Neural progenitor cell (in vitro differentiated cells): ENCODE measurements around the gene RAB40B. TPM values are rescaled to one million over a fixed set of nuclear protein-coding genes. Genes with fewer than 3 reads are reported as not detected.

Source experiments
- DNase-seq: peaks from one replicate; pipeline ENCODE4 v3.0.0-alpha.2; 2016; ENCODE audit warnings: low spot score
- H2AFZ ChIP-seq: fragments of 200-600 bp; sonication (generic); replicated peaks from 2 replicates; pipeline ENCODE4 v1.6.1; 2016; ENCODE audit warnings: antibody characterized with exemption
- H3F3A ChIP-seq: fragments of 200-600 bp; sonication (generic); 2 replicates; pipeline ENCODE4 v1.6.1; 2016; ENCODE audit warnings: antibody characterized with exemption, low read depth
- H3K27ac ChIP-seq: fragments of 200-600 bp; sonication (generic); 2 replicates; pipeline ENCODE4 v1.5.1; 2016; ENCODE audit warnings: mild to moderate bottlenecking
- H3K27me3 ChIP-seq: fragments of 200-600 bp; sonication (generic); 2 replicates; pipeline ENCODE4 v1.6.1; 2016; ENCODE audit warnings: mild to moderate bottlenecking, moderate library complexity
- H3K36me3 ChIP-seq: fragments of 200-600 bp; sonication (generic); 2 replicates; pipeline ENCODE4 v1.5.1; 2016
- H3K4me1 ChIP-seq: fragments of 200-600 bp; sonication (generic); 2 replicates; pipeline ENCODE4 v1.6.1; 2016; ENCODE audit warnings: mixed run types
- H3K4me2 ChIP-seq: fragments of 200-600 bp; sonication (generic); 2 replicates; pipeline ENCODE4 v1.6.1; 2016
- H3K4me3 ChIP-seq: fragments of 200-600 bp; sonication (generic); 2 replicates; pipeline ENCODE4 v1.5.1; 2016
- H3K79me2 ChIP-seq: fragments of 200-600 bp; sonication (generic); 2 replicates; pipeline ENCODE4 v1.6.1; 2016; ENCODE audit warnings: low read depth
- H3K9ac ChIP-seq: fragments of 200-600 bp; sonication (generic); 2 replicates; pipeline ENCODE4 v1.6.1; 2016
- H3K9me3 ChIP-seq: fragments of 200-600 bp; sonication (generic); 2 replicates; pipeline ENCODE4 v1.5.1; 2016; ENCODE audit warnings: low read depth
- H4K20me1 ChIP-seq: fragments of 200-600 bp; sonication (generic); 2 replicates; pipeline ENCODE4 v1.6.1; 2016; ENCODE audit warnings: low read depth
- H3K27ac Mint-ChIP-seq: 3 replicates; pipeline ENCODE4 v1.8.0; 2021; ENCODE audit warnings: mixed read lengths
- H3K27me3 Mint-ChIP-seq: 2 replicates; pipeline ENCODE4 v1.8.0; 2022; ENCODE audit warnings: low read depth, mild to moderate bottlenecking, inconsistent platforms, moderate library complexity, mixed read lengths; ENCODE audit not compliant: insufficient read depth
- H3K36me3 Mint-ChIP-seq: 3 replicates; pipeline ENCODE4 v1.8.0; 2021; ENCODE audit warnings: mixed read lengths
- H3K4me1 Mint-ChIP-seq: 3 replicates; pipeline ENCODE4 v1.8.0; 2021; ENCODE audit warnings: mixed read lengths
- H3K4me3 Mint-ChIP-seq: 3 replicates; pipeline ENCODE4 v1.8.0; 2021; ENCODE audit warnings: mild to moderate bottlenecking, moderate library complexity, mixed read lengths
- H3K9me3 Mint-ChIP-seq: 3 replicates; pipeline ENCODE4 v1.8.0; 2020; ENCODE audit warnings: mixed read lengths
- CTCF ChIP-seq: fragments of 200-600 bp; sonication (generic); IDR thresholded peaks from 2 replicates; pipeline ENCODE4 v1.5.1; 2017; ENCODE audit warnings: antibody characterized with exemption, mild to moderate bottlenecking
- EZH2 ChIP-seq: fragments of 200-600 bp; sonication (generic); IDR thresholded peaks from 2 replicates; pipeline ENCODE4 v1.6.1; 2017; ENCODE audit warnings: antibody characterized with exemption, mild to moderate bottlenecking, moderate library complexity
- EZH2phosphoT487 ChIP-seq: fragments of 200-600 bp; sonication (generic); IDR thresholded peaks from 2 replicates; pipeline ENCODE4 v1.6.1; 2017; ENCODE audit warnings: antibody characterized with exemption
- microRNA-seq: library from miRNA; unstranded; fragments of <30 nt; microRNA quantifications from one replicate; pipeline ENCODE4, GENCODE V29; 2016
- small RNA-seq: library from RNA; depleted of rRNA; stranded (forward); fragments of <200 nt; gene quantifications from one replicate; pipeline ENCODE3, GENCODE V24; 2015
- total RNA-seq: library from RNA; depleted of rRNA; stranded (reverse); fragments of >200 nt; gene quantifications from 2 replicates; pipeline ENCODE4 v1.2.3, GENCODE V29; 2015; ENCODE audit warnings: low replicate concordance

Gene RAB40B
- total RNA-seq, 1 donor from 2014 or later, result 5.6 TPM

GRCh38 chr17:82608816-82609215, 89.7 kb downstream of the RAB40B start:
- H3K27ac Mint-ChIP-seq, result no peak overlapping the region

GRCh38 chr17:82605939-82606600, 92.4 kb downstream of the RAB40B start:
- Histone ChIP-seq H3K4me3 (no peak overlapping the region), H3K4me2 (no peak overlapping the region), H3K79me2 (no peaks in the 10 kb centered on the region), H2AFZ (no peak overlapping the region), H3K4me1 (no peaks in the 10 kb centered on the region), H3F3A (peaks cover 25% of the 10 kb centered on the region), H4K20me1 (peaks cover 4% of the 10 kb centered on the region), H3K27ac (peak overlapping the region; percentile 46), H3K27me3 (no peaks in the 10 kb centered on the region), H3K9ac (no peak overlapping the region), H3K9me3 (no peaks in the 10 kb centered on the region), H3K36me3 (peaks cover 5% of the 10 kb centered on the region)
- peaks cover 15% of the 10 kb centered on the region for H3K4me1 Mint-ChIP-seq
- no peak for TF ChIP-seq CTCF
- TF ChIP-seq EZH2, result no peak
- no peak for TF ChIP-seq EZH2phosphoT487
- peaks cover 12% of the 10 kb centered on the region for H3K27me3 Mint-ChIP-seq
- peaks cover 7% of the 10 kb centered on the region for H3K9me3 Mint-ChIP-seq
- peaks cover 62% of the 10 kb centered on the region for H3K36me3 Mint-ChIP-seq
- DNase-seq, result no peak
- no peak overlapping the region for H3K27ac Mint-ChIP-seq
- no peak overlapping the region for H3K4me3 Mint-ChIP-seq

More at GRCh38 chr17:82608816-82609215, 89.7 kb downstream of the RAB40B start:
- Histone ChIP-seq H3K27me3 (no peaks in the 10 kb centered on the region), H3K9me3 (no peaks in the 10 kb centered on the region), H3K79me2 (no peaks in the 10 kb centered on the region), H3K9ac (no peak overlapping the region), H3K4me1 (no peaks in the 10 kb centered on the region), H4K20me1 (peaks cover 4% of the 10 kb centered on the region), H3K4me2 (no peak overlapping the region), H3K4me3 (no peak overlapping the region), H2AFZ (no peak overlapping the region), H3K27ac (no peak overlapping the region), H3F3A (peaks cover 20% of the 10 kb centered on the region), H3K36me3 (peaks cover 5% of the 10 kb centered on the region)
- Mint-ChIP-seq H3K36me3 (peaks cover 48% of the 10 kb centered on the region), H3K27me3 (peaks cover 12% of the 10 kb centered on the region), H3K4me3 (no peak overlapping the region), H3K9me3 (peaks cover 7% of the 10 kb centered on the region), H3K4me1 (peaks cover 10% of the 10 kb centered on the region)
- no peak for DNase-seq
- TF ChIP-seq EZH2phosphoT487 (no peak), EZH2 (no peak), CTCF (no peak)

Small RNA genes lying within 50 kb of the gene (microRNA-seq; reads per million reads assigned to microRNA genes)
- not detected for gene MIR4525

Small RNA genes lying within 50 kb of the gene (small RNA-seq; reads per million reads assigned to genes)
- not detected for gene MIR4525

Other genes starting within 250 kb of the RAB40B start
- 75.1 and 87.9 TPM in 2 replicates for gene CYBC1, start 247.9 kb downstream of the RAB40B start, total RNA-seq
- 154 and 166 TPM in 2 replicates for gene NARF, start 240.0 kb downstream of the RAB40B start, total RNA-seq
- gene FOXK2, start 179.0 kb downstream of the RAB40B start, total RNA-seq, result 28.1 and 45.9 TPM in 2 replicates
- gene WDR45B, start 50.3 kb downstream of the RAB40B start, total RNA-seq, result 110 and 145 TPM in 2 replicates
- gene FN3KRP, start 18.0 kb upstream of the RAB40B start, total RNA-seq, result 19.2 and 29.8 TPM in 2 replicates
- gene FN3K, start 36.9 kb upstream of the RAB40B start, total RNA-seq, result 3.3 and 4.0 TPM in 2 replicates
- gene TBCD, start 53.4 kb upstream of the RAB40B start, total RNA-seq, result 76.4 and 85.0 TPM in 2 replicates
- gene ZNF750, start 141.3 kb upstream of the RAB40B start, total RNA-seq, result not detected in 2 replicates